Colonic mucosa (tissue), 4 donors: ENCODE results near the gene SERPINB8. TPM values are rescaled to one million over a fixed set of nuclear protein-coding genes. Genes with fewer than 3 reads are reported as not detected.

Source experiments
- DNase-seq: peaks from one replicate; pipeline ENCODE4 v3.0.0-alpha.2; 2020
- H3K27ac ChIP-seq: fragments of 200-600 bp; one replicate; pipeline ENCODE4 v1.8.0; 2021
- H3K27me3 ChIP-seq: fragments of 200-600 bp; one replicate; pipeline ENCODE4 v1.8.0; 2021
- H3K36me3 ChIP-seq: fragments of 200-600 bp; one replicate; pipeline ENCODE4 v1.8.0; 2021
- H3K4me1 ChIP-seq: fragments of 200-600 bp; one replicate; pipeline ENCODE4 v1.8.0; 2021; ENCODE audit warnings: mild to moderate bottlenecking
- H3K4me3 ChIP-seq: fragments of 200-600 bp; one replicate; pipeline ENCODE4 v1.8.0; 2021
- H3K9ac ChIP-seq, 2 donors: one replicate each; pipeline ENCODE4 v1.7.0; 2013; ENCODE audit warnings: control low read depth in 2 of 2, low read depth in 2 of 2, low read length in 2 of 2
- H3K9me3 ChIP-seq: fragments of 200-600 bp; one replicate; pipeline ENCODE4 v1.8.0; 2021
- intact Hi-C: fragments of 100-400 bp; cut with DNase I; formaldehyde crosslinking; loops from one replicate; pipeline ENCODE4 v1.14.1; 2022
- total RNA-seq, 2 donors: library from RNA; stranded (reverse); fragmentation: NEBNext Ultra II Directional in 1 of 2; extraction: Animal tissue kit (Norgen Biotek cat#: 25700) in 1 of 2; gene quantifications; one replicate each; pipeline ENCODE4 v1.2.1, GENCODE V29; 2021
- TF ChIP-seq, protein P1 (sequence below): fragments of 200-600 bp; IDR thresholded peaks from one replicate; pipeline ENCODE4 v1.8.0; 2022; ENCODE audit warnings: antibody characterized with exemption, mild to moderate bottlenecking
- donor health status: healthy.
- donor health status: DM: no; HTN: no; CAD: no.
- donor health status: DM: no; HTN: no; CAD: no.

SERPINB8 gene
- total RNA-seq, 2 donors from 2014 or later: 9.2 to 20.1 TPM

GRCh38 chr18:64011513-64011912, 41.6 kb downstream of the SERPINB8 start:
- Histone ChIP-seq H3K4me1 (no peaks in the 10 kb centered on the region), H3K4me3 (no peak overlapping the region), H3K9me3 (no peaks in the 10 kb centered on the region), H3K27me3 (no peaks in the 10 kb centered on the region), H3K36me3 (no peaks in the 10 kb centered on the region), H3K27ac (no peak overlapping the region), H3K9ac (no peak overlapping the region)
- intact Hi-C loops: no loop called here
- DNase-seq: no peak
- TF ChIP-seq, protein P1, sequence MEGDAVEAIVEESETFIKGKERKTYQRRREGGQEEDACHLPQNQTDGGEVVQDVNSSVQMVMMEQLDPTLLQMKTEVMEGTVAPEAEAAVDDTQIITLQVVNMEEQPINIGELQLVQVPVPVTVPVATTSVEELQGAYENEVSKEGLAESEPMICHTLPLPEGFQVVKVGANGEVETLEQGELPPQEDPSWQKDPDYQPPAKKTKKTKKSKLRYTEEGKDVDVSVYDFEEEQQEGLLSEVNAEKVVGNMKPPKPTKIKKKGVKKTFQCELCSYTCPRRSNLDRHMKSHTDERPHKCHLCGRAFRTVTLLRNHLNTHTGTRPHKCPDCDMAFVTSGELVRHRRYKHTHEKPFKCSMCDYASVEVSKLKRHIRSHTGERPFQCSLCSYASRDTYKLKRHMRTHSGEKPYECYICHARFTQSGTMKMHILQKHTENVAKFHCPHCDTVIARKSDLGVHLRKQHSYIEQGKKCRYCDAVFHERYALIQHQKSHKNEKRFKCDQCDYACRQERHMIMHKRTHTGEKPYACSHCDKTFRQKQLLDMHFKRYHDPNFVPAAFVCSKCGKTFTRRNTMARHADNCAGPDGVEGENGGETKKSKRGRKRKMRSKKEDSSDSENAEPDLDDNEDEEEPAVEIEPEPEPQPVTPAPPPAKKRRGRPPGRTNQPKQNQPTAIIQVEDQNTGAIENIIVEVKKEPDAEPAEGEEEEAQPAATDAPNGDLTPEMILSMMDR: no peak

DNA sequence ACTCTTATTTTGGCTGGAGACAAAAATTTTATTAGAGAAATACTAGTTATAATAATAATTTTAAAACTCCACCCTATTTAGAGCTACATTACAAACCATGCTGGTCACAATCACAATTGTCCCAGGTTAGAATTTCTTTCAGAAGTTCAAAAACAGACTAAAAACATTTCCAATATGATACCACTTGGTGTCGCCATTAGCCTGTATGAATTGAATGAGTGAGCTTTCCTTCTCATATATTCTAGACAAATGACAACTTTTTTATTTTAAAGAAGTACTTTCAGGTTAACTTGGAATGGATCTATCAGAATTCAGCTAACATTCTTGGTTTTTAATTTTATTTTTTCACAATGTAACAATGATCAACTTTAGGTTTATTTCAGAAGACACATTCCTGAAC, 48.0 kb downstream of the SERPINB8 start:
- TF ChIP-seq, protein P1: peak; percentile 30
- no peak overlapping the region for H3K9ac ChIP-seq
- H3K27me3 ChIP-seq: no peaks in the 10 kb centered on the region
- DNase-seq: no peak
- intact Hi-C loops: no loop called here
- H3K9me3 ChIP-seq: no peaks in the 10 kb centered on the region
- no peaks in the 10 kb centered on the region for H3K4me1 ChIP-seq
- H3K27ac ChIP-seq: no peak overlapping the region
- H3K36me3 ChIP-seq: no peaks in the 10 kb centered on the region
- no peak overlapping the region for H3K4me3 ChIP-seq

GRCh38 chr18:64019922-64020756, 50.3 kb downstream of the SERPINB8 start:
- no peak for DNase-seq
- intact Hi-C loops: no loop called here

GRCh38 chr18:64026350-64026749, 56.5 kb downstream of the SERPINB8 start:
- Histone ChIP-seq H3K27ac (no peak overlapping the region), H3K27me3 (no peaks in the 10 kb centered on the region), H3K9ac (no peak overlapping the region), H3K9me3 (no peaks in the 10 kb centered on the region), H3K4me3 (no peak overlapping the region), H3K36me3 (no peaks in the 10 kb centered on the region), H3K4me1 (no peaks in the 10 kb centered on the region)
- DNase-seq: no peak
- intact Hi-C loops: no loop called here
- TF ChIP-seq, protein P1: no peak

More at GRCh38 chr18:64019922-64020756, 50.3 kb downstream of the SERPINB8 start:
- H3K9ac ChIP-seq: no peak overlapping the region
- no peaks in the 10 kb centered on the region for H3K27me3 ChIP-seq
- no peaks in the 10 kb centered on the region for H3K4me1 ChIP-seq
- TF ChIP-seq, protein P1: no peak
- no peaks in the 10 kb centered on the region for H3K9me3 ChIP-seq
- H3K36me3 ChIP-seq: no peaks in the 10 kb centered on the region
- no peak overlapping the region for H3K27ac ChIP-seq
- H3K4me3 ChIP-seq: no peak overlapping the region

- intact Hi-C loops: no loop called here
- TF ChIP-seq, protein P1: no peak
Measured at GRCh38 chr18:64027931-64028695, 58.2 kb downstream of the SERPINB8 start.

More at GRCh38 chr18:64027931-64028695, 58.2 kb downstream of the SERPINB8 start:
- DNase-seq: no peak
- no peaks in the 10 kb centered on the region for H3K36me3 ChIP-seq
- H3K4me3 ChIP-seq: no peak overlapping the region
- H3K27me3 ChIP-seq: no peaks in the 10 kb centered on the region
- H3K9me3 ChIP-seq: no peaks in the 10 kb centered on the region
- no peak overlapping the region for H3K9ac ChIP-seq
- no peaks in the 10 kb centered on the region for H3K4me1 ChIP-seq
- no peak overlapping the region for H3K27ac ChIP-seq
